Measurements from ENCODE around the gene SLC2A4. TPM values are rescaled to one million over a fixed set of nuclear protein-coding genes. Genes with fewer than 3 reads are reported as not detected.
A peak's percentile ranks its signal among the peaks of the same experiment; 100 is the strongest.

The SLC2A4 gene
- total RNA-seq, 1 donor = under 0.01 TPM

DNA sequence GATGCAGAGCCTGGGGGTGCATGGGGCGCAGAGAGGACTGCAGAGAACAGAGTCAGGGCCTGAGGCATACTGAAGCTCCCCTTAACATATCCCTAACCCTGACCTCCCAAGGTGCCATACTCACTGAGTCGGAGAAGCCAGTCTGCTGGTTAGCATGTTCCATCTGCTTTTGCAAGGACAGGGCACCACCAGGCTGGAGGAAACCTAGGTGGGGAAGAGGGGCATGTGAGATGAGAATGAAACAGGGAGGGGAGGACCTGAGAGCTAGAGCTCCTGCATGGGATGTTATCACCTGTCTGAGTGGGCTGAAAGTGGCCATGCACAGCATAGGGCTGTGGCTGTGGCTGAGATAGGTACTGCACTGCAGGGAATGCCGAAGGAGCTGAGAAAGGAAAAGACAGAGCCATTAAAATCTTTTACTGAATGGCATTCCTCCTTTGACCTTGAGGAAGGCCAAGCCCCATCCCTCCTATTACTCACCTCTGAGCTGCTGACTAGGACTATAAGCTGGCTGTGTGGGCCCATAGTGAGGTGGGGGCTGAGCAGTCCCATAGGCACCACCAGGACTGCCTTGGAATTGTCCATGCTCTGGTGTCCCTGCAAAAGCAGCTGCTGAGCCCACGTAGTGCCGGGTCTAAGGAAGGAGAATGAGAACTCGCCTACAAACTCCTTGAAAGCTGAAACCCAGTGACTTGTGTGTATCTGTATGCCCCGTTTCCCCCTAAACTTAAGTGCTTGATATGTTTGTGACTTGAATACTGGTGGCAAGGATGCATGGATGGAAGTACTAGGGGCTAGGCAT lies 31.8 kb downstream of the SLC2A4 start:
- DNase-seq (ENCODE audit: low read depth) = no peak
- H3K4me3 ChIP-seq (ENCODE audit: low read depth, low read length) = no peak overlapping the region
- no peak for TF ChIP-seq CTCF (IDR thresholded peaks at IDR 0.05; ENCODE audit: insufficient read depth, low read depth, low read length)

- DNase-seq (ENCODE audit: low read depth) = no peak
- H3K4me3 ChIP-seq (ENCODE audit: low read depth, low read length) = peak overlapping the region; percentile 83
- no peak for TF ChIP-seq CTCF (IDR thresholded peaks at IDR 0.05; ENCODE audit: insufficient read depth, low read depth, low read length)
Observed at GRCh38 chr17:7313890-7314718, 32.6 kb downstream of the SLC2A4 start.

DNA sequence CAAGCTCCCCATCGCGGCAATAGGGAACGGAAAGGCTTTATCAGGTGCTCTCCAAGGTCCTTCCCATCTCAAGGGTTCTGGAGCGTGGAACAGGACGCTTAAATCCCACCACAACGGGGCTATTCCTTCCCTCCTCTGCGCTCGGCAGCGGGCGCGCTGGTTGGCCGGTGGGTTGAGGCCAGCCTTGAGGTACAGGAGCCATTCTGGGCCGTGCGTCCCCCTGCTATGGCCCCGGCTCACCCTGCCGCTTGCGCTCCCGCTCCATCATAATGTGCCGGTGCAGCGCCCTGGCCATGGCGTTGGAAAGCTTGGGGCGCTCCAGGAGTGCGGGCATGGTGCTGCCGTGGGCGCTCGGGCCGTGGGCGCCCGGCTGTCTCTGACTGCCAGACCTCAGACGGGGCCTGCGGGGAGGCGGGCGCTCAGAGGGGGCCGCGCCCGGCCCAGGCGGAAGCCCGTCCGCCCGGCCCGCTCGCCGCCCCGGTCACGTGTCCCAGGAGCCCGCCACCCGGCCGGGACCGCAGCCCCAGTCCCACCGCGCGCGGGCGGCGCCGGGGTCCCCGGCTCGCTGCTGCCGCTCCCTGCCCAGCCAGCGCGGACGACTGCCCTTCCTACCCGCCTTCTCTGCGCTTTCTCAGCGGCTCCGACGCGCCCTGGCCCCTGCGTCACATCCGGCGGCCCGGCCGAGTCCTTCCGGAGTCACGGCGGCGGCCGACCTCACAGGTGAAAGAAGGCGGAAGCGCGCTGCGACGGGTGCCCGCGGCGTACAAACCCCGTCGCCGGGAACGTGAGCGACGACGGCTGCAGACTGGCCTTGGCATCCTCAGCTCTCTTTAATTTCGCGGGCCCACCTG lies 33.4 kb downstream of the SLC2A4 start, which contains the start of gene GPS2:
TSS of gene GPS2 (minus strand) at position 642 of the 851 bp plus-strand sequence. CDS start at position 334, 308 bp downstream.
- TF ChIP-seq CTCF (IDR thresholded peaks at IDR 0.05; ENCODE audit: insufficient read depth, low read depth, low read length) = no peak
- H3K4me3 ChIP-seq (ENCODE audit: low read depth, low read length) = peak within 1 kb of the TSS; percentile 83
- DNase-seq (ENCODE audit: low read depth) = peak; percentile 85

DNA sequence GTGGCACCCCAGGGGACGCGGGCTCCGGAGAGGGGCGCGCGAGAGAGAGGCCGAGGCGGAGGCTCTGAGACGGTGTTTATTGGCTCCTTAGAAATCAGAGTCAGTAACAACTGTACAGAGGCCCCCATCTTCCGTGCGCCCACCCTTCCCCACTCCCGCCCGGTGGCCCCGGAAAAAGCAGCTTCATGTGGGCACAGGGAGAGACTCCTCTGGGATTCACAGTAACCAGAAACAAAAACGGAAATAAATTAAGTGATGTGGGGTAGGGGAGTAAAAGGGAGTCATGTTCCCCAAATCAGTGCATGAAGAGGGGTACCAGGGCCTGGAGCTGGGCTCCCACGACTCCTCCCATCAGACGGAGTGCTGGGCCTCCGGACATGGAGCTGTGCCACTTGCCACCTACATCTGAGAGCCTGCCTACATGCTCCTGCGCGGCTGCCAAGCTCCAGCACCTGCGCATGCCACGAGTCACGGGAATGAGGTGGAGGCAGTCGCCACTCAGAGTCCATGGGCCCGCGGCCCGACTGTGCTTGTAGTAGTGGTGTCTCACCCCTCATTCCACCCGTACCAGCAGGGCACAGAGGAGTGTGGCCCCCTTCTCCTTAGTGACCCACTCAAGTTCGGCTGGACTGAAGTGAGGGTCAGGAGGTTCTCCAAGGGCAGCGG lies 34.2 kb downstream of the SLC2A4 start:
- TF ChIP-seq CTCF (IDR thresholded peaks at IDR 0.05; ENCODE audit: insufficient read depth, low read depth, low read length) = no peak
- no peak for DNase-seq (ENCODE audit: low read depth)
- peak overlapping the region; percentile 83 for H3K4me3 ChIP-seq (ENCODE audit: low read depth, low read length)

DNA sequence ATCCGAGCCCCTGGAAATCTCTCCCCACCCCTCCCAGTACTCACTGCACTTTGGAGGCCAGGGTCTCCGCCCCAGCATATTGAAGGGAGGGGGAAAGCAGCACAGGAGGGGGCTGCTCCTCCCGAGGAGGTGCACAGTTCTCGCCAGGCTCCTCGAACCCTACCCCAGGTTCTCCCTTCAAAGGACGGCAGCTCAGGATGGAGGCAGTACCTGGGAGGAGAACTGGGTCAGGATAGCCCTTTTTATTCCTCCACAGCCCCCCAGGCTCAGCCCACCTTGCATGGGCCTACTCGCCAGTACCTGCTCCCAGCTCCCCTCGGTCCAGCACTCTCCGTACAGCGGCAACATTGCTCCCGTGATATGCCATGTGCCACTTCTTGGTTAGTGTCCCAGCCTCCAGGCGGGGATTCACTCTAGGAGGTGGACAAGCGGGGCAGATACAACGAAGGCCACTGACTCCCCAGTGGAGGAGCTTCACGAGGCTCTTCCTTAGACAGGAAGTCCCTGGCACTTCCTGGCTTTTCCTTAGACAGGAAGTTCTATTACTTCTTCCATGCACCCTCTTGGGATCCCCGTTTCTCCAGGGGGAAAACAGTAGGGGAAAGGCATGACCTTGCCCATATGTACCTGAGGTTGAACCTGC lies 35.8 kb downstream of the SLC2A4 start:
- TF ChIP-seq CTCF (IDR thresholded peaks at IDR 0.05; ENCODE audit: insufficient read depth, low read depth, low read length) = no peak
- DNase-seq (ENCODE audit: low read depth) = no peak
- no peak overlapping the region for H3K4me3 ChIP-seq (ENCODE audit: low read depth, low read length)
